Measurements from ENCODE around the gene SUGP2.

The SUGP2 gene

DNA sequence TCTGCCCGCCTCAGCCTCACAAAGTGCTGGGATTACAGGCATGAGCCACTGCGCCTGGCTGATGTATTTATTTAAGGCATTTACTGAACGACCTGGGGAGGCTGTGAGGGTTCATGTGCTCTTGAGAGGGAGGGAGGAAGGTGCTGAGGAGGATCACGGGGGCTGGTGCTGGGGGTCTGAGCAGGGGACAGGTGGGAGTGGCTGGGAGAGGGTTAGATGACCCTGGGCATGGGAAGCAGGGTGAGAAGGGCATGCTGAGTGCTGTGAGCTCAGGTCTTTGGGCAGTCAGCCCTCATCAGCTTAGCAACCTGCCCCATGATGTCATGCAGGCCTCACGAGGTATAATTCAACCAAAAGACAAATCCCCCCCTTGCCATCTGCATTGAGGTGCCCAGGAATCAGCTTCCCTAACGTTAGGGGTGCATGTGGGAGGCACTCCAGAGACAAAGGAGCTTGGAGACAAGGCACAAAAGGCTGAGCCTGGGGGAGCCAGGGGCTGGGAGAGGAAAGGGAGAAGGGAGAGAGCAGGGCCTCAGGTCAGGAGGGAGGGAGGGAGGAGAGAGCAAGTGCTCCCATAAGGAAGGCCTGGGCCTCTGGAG lies 36.4 kb downstream of the SUGP2 start:
- no peak for FAIRE-seq
- TF ChIP-seq, protein P1, sequence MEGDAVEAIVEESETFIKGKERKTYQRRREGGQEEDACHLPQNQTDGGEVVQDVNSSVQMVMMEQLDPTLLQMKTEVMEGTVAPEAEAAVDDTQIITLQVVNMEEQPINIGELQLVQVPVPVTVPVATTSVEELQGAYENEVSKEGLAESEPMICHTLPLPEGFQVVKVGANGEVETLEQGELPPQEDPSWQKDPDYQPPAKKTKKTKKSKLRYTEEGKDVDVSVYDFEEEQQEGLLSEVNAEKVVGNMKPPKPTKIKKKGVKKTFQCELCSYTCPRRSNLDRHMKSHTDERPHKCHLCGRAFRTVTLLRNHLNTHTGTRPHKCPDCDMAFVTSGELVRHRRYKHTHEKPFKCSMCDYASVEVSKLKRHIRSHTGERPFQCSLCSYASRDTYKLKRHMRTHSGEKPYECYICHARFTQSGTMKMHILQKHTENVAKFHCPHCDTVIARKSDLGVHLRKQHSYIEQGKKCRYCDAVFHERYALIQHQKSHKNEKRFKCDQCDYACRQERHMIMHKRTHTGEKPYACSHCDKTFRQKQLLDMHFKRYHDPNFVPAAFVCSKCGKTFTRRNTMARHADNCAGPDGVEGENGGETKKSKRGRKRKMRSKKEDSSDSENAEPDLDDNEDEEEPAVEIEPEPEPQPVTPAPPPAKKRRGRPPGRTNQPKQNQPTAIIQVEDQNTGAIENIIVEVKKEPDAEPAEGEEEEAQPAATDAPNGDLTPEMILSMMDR (IDR thresholded peaks at IDR 0.05; ENCODE audit: insufficient read depth, missing control alignments) = no peak
- no peak for DNase-seq (ENCODE audit: insufficient read length, low spot score)

DNA sequence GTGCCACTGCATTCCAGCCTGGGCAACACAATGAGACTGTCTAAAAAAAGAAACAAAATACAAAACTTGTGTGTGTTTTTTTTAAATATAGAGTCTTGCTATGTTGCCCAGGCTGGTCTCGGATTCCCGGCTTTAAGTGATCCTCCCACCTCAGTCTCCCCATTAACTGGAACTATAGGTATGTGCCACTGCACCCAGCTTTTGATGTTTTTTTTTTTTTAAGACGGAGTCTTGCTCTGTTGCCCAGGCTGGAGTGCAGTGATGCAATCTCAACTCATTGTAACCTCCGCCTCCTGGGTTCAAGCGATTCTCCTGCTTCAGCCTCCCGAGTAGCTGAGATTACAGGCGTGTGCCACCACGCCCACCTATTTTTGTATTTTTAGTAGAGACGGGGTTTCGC lies 37.0 kb downstream of the SUGP2 start:
- TF ChIP-seq, protein P1 (IDR thresholded peaks at IDR 0.05; ENCODE audit: insufficient read depth, missing control alignments) = no peak
- FAIRE-seq (no peak), DNase-seq (ENCODE audit: insufficient read length, low spot score) (no peak)

DNA sequence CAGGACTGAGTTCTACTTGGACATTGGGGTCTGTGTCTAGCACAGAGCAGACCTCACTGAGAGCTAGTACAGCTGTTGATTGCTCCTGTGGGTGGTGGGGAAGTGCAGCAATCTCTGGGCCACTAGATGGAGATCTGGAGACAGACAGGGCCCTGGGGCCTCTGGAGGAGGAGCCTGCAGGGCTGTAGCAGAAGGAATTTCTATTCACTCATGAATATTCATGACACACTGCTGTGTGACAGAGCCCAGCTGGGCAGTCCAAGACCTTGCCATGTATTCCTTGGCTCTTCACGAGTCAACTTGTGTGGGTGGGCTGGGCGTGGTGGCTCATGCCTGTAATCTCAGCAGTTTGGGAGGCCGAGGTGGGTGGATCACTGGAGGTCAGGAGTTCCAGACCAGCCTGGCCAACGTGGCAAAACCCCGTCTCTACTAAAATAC lies 37.5 kb downstream of the SUGP2 start:
- TF ChIP-seq, protein P1 (IDR thresholded peaks at IDR 0.05; ENCODE audit: insufficient read depth, missing control alignments) = peak; percentile 44
- FAIRE-seq = no peak
- peak; percentile 48 for DNase-seq (ENCODE audit: insufficient read length, low spot score)

DNA sequence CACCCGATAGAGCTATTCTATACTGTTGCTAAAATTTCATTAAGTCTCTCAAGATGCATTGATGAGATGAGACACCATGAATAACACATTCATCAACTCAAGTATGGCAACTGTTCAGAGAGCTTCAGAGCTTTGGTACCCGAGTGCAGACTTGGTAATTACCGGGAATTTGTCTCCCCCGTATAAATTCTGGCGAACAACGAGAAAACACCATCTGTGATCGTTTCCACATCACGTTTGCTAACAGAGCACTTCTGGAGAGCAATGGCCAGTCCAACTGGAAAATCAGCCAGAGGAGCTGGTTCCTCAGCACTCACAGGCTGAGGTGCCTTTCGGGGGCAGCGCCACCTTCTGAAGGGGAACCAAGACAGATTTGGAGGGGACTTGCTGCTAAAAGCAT lies 40.2 kb downstream of the SUGP2 start:
- TF ChIP-seq, protein P1 (IDR thresholded peaks at IDR 0.05; ENCODE audit: insufficient read depth, missing control alignments) = no peak
- DNase-seq (ENCODE audit: insufficient read length, low spot score) (no peak), FAIRE-seq (no peak)

DNA sequence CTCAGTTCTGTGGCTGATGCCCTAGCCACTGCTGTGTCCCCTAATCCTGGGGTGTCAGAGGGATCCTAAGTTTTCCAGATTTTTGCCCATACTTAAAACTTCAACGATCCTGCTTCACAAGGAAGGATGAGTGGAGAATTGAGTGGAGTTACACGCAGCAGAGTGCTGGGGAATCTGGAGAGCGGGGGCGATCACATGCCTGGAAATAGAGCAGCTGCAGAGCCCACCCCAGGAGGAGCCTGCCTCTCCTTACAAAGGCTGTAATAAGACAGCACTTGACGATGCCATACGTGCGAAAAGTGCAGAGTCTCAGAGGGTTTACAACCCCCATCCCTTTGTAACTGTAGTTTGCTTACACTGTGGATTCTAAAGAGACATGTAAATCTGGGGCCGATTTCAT lies 40.6 kb downstream of the SUGP2 start:
- TF ChIP-seq, protein P1 (IDR thresholded peaks at IDR 0.05; ENCODE audit: insufficient read depth, missing control alignments) = no peak
- no peak for DNase-seq (ENCODE audit: insufficient read length, low spot score)
- no peak for FAIRE-seq

DNA sequence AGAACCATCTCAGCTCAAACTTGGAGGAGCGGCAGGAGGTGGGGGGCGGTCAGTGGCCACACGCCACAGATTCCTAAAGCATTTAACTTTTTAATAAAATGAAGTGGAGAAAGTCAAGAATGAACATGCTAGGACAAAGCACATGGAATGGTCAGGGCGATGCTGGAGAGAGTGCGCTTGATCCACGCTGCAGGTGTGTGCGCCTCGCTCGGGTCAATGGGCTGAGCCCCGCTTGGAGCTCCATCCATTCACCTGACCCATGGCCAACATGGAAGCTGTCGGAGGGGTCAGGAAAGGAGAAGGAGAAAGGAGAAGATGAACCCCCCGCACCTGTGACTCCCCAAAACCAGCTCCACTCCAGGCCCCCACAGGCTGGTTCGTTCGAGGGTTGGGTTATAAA lies 41.8 kb downstream of the SUGP2 start:
- no peak for DNase-seq (ENCODE audit: insufficient read length, low spot score)
- no peak for FAIRE-seq
- TF ChIP-seq, protein P1 (IDR thresholded peaks at IDR 0.05; ENCODE audit: insufficient read depth, missing control alignments) = no peak

DNA sequence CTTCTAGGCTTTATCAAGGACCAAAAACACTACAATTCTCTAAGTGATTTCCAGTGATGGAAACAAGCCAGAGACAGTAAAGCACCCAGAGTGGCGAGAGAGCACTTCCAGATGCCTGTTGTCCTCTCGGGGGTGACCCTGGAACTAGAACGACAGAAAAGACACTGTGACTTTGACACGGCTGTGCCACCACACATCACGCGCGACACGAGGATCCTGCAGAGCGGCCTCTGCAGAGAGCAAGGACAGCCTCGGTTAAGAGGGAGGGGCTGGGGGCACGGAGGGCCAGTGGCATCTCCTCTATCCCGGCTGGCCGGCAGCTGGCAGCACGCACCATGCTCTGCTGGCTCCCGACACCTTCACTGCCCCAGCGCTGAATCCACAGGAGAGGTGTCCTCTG lies 42.3 kb downstream of the SUGP2 start:
- FAIRE-seq (no peak), DNase-seq (ENCODE audit: insufficient read length, low spot score) (no peak)
- TF ChIP-seq, protein P1 (IDR thresholded peaks at IDR 0.05; ENCODE audit: insufficient read depth, missing control alignments) = no peak

Data from D721Med (cell line).